Superior temporal gyrus (tissue), 1 donor: ENCODE measurements around the gene RPAIN.
"Not testable (repeated sequence)": the region's sequence is repeated elsewhere in the genome, so short reads cannot be mapped to it uniquely, and the experiment has no call there.

Experiments used
- DNase-seq: peaks from one replicate; pipeline ENCODE4 v3.0.0-alpha.2; 2016; ENCODE audit errors: extremely low spot score

RPAIN gene

DNA sequence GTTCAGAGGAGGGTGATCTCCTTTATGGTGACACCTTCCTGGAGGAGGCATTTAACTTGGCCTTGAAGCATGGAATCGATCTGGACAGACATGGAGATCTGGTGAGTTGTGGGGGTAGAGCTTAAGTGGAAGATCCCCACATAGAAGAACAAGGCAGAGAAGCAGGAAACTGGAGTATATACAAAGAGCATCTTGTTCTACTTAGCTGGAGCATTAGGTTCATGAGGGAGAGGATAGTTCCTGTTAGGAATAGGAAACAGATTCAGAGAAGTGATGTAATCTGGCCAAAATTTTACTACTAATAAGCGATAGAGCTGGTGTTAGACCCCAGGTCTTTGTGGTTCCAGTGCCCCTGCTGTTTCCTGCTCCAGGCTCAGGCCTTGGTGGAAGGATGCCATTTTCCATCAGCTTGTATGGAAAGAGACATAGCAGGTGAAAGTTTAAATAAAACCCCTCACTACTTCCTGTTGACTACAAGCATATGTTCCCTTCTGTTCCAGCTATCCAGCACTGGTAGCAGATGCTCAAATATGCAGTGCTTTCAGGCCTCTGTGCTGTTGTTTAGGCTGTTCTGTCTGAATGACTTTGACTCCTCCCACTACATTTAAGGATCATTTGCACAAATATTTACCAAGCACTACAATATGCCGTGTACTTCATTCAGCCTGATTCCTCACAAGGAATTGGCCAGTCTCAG lies 9.4 kb downstream of the RPAIN start:
- DNase-seq: no peak

DNA sequence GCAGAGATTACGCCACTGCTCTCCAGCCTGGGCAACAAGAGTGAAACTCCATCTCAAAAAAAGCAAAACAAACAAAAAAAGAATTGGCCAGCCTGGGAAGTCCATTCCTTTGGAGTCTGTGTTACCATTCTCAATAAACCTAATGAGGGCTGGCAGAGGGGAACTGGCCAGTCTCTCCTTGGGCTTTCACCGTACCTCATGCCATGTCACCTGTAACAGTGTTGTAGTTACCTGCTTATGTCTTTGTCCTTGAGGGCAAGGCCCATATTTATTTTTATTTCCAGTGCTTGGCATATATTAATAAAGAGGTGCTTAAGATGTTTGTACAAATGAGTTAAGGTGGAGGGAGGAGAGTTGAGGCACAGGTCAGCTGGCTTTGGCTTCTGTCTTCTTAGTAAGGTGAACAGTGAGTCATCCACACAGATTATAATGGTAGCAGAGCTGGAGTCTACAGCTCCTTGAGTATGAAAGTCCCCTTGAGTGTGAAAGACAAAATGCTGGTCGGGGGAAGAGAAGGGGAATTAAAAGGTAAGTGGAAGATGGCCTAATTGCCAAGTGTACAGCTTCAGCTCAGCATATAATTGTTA lies 10.5 kb downstream of the RPAIN start:
- DNase-seq: no peak

DNA sequence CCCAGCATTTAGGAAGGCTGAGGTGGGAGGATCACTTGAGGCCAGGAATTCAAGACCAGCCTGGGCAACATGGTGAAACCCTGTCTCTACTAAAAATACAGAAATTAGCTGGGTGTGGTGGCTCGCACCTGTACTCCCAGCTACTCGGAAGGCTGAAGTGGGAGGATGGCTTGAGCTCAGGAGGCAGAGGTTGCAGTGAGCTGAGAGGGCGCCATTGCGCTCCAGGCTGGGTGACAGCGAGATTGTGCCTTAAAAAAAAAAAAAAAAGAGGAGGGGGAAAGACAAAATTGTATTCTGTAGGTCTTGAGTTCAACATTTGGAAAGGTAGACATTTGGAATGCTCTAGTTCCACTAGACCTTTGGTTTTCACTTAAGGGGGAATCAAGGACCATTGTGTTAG lies 11.3 kb downstream of the RPAIN start:
- DNase-seq: not testable (repeated sequence)

DNA sequence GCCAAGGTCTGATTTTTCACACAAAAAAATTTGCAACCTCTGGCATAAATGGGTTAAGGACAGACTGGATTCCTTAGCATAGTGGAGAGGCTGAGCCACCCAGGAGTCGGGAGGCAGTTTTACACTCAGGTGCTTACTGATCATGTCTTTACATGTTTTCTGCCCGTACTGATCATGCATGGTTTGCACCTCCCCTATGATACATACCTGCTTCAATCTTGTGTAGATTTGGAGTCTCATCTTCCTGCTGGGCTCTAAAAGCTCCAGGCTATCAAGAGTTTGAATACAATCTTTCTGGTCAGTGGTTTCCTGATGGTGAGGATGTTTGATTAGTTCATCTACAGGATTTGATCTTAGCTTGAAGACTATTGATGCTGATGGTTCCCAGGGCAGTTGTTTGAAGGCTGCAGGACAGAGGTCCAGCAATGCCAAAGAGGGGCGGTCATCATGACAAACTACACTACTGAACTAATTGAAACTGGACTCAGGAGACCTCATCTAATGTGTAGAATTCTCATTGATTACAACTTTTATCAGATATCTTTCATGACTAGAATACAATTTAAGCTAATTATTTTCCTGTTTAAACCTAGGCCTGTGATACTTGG lies 12.1 kb downstream of the RPAIN start:
- DNase-seq: no peak

DNA sequence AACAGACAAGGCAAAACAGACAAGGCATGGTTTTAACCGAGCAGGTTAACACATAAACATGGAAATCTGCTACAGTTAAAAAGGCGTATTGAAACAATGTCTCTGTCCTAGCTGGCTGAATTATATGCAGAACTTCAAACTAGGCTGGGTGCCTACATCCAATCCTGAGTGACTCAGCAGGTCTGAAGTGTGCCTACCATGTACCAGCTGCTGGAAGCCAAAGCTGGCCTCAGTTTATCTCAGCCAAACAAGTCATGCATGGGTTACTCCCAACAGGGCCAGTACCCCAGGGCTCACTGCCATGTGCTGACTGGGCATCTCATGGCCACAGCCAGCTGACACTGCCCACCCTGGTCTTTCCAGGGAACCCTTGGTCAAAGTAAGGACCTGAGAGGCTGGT lies 15.0 kb downstream of the RPAIN start:
- DNase-seq: no peak

DNA sequence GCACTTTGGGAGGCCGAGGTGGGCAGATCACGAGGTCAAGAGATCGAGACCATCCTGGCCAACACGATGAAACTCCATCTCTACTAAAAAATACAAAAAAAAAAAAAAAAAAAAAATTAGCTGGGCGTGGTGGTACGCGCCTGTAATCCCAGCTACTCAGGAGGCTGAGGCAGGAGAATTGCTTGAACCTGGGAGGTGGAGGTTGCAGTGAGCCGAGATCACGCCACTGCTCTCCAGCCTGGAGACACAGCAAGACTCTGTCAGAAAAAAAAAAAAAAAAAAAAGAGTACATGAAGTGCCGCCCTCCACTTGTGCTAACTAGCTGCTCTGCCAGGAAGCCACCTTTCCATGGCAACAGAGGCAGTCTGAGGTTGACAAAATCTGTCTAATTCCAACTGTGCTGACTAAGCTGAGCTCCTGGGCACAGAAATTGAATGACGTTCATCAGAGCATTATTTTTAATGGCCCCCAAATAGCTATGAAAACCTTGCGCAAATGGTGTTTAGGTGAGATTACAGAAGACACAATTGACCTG lies 15.9 kb downstream of the RPAIN start:
- not testable (repeated sequence) for DNase-seq

DNA sequence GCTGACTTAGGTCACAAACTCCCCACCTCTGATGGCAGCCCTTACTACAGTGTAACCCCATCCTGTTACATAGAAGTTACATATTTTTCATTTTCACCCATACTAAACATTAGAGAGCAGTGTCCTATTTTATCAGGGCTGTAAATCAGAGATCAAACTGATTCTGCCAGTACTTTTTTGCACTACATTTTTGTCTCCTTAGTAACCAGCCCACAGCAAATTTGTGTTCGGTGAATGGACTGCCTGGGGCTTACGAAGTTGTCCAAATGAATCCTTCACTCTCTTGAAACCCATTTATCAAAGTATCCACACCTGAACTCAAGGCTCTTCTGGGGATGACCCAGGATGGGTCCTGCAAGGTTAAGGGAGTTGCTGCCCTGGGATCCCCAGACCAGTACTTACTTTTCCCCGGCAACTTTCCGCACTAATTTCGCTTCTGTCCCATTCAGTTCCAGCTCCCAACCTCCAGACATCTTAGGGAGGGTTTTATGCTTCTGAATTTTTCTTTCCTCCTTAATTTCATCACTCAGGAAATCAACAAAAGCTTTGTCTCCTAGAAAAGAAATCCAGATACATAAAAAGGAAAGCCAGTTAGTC lies 17.8 kb downstream of the RPAIN start:
- DNase-seq: no peak

DNA sequence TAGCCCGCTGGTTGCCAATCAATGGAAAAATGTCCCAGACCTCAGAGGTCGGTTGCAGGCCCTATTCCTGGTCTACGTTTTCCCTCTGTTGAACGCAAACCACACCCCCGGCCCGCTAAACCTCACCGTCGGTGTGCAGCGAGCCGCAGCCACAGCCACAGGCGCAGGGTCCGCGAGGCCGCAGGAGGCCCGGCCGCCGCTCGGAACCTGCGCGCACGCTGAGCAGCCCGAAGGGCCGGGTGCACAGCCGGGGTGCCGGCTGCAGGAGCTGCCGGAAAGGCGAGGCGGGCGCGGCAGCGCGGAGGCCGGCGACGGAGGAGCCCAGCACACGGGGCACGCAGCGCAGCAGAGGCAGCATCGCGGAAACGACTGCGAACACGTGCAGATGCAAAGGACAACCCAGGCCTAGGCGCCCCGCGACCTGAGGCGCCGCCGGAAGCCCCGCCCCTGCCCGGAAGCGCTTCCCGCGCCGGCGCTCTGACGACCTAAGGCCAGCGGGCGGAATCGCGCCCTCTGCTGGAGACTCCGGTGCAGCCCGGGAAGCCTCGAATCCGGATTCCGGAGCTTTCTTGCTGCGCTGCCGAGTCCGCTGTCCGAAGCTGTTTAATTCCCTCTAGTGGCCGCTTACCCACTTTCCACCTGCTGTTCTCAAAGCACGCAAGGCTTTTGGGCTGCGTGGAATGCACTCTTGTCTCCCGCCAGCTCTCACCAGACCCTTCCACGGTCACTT lies 18.9 kb downstream of the RPAIN start, which contains the start of gene C1QBP:
TSS of gene C1QBP (minus strand) at position 440 of the 730 bp plus-strand sequence. CDS start at position 358, 82 bp downstream.
- DNase-seq: peak; percentile 96

DNA sequence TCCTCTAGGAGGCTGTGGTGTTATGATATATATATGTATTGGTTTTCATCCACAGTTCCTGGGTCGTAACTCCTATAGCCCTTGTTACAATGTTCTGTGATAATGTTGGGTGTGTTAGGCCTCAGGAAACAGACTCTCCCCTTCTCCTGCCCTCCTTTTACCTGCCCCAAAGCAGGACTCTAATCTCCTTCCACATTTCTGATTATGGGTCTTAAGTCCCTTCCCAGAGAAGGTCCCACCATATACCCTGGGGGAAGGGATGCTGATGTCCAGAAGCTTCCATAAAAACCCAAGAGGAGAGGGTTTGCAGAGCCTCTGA lies 19.4 kb downstream of the RPAIN start:
- DNase-seq: no peak

DNA sequence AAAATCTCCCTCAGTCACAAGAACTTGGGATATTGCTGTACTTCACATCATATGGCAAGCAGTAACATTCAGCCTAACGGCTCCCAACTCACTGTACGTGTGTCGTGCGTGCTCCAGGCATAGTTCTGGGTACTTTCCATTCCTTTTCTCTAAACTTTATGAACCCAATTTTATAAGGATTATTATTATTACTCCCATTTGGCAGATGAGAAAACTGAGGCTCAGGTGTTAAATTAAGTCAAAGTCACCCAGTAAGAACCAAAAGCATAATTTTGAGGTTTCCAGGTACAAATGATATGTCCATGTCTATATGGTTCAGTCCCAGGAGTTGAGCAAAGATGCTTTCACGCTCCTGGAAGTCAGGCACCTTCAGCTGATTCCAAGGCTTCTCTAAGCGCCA lies 23.7 kb downstream of the RPAIN start:
- DNase-seq: no peak

DNA sequence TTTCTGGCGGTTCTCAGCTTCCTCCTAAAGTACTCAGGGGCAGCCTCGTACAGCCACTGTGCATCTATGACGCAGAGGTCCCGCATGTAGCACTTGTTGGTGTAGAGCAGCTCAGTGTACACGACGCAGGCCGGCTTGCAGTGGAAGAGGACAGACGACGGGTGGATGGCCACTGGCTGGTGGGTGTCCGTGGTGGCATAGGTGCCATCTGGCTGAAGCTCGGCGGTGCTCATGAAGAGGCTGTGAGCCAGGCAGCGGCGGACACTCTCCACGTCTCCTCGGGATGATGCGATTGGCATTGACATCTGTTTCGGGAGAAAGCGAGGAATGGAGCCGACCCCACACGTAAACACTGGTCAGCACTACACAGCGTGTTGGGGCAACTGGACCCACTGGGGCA lies 24.2 kb downstream of the RPAIN start:
- DNase-seq: no peak

DNA sequence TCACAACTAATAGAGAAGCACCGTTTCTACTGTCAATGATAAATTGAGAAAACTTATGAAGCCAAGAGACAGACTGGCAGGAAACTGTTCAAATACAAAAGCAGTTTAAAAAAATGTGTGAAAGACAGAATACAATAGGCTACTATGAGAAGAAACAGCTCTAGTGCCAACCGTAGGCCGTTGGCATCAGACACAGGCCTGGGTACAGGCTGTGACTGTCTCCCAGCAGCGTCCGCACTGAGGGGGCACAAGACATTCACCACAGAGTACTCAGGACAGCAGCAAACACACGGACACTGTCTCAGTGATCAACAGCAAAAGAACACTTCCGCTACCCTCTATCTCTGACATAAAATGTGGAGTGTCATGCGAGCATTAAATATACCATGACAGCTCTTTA lies 26.8 kb downstream of the RPAIN start:
- peak; percentile 94 for DNase-seq

DNA sequence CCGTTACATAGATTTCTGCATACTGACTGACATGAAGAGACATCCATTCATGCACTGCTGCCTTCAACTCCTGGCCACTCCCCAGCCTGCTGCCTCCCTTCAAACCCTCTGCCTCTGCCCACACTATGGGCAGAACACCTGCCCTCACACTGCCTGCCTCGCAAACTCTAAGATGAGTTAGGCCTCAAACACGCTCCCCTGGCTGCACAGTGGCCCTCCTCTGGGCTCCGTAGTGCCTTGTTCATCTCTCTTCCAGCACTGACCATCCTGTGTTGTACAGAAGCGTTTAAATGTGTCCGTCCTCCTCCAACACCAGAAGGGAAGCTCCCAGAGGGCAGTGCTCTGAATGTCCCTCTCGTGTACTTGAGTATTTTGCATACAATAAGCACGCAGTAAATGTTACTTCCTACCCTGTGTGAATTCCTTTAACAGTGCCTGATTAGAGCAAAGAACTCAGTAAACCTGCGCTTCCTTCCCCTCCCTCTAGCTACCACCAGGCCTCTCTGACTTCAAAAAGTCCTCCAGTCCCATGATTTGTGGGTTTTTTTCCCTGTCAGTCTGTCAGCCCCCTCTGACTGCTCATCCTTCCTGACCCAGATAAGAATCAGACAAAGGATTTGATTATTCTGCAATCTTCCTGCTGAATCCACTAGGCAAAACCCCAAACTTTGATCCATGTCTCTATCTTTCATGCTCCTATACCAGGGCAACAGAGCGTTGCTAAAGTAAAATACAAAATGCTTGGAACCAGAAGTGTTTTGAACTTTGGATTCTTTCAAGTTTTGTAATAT lies 44.9 kb downstream of the RPAIN start:
- no peak for DNase-seq

DNA sequence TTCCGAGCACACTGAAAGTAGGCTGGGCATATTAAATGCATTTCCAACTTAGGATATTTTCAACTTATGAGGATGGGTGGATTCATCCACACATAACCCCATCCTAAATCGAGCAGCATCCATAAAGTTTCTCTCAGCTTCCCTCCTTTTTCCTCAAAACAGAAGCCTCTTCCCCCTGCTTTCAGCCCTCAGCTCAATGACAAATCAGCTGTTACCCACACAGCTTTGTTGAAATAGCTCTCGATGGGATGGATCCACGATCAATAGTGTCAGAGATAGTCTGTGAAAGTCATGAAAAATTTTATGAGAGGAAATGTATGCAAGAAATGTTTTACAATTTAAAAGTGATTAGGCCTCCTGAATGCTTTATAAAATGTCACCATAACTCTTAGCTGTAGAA lies 46.3 kb downstream of the RPAIN start:
- no peak for DNase-seq

DNA sequence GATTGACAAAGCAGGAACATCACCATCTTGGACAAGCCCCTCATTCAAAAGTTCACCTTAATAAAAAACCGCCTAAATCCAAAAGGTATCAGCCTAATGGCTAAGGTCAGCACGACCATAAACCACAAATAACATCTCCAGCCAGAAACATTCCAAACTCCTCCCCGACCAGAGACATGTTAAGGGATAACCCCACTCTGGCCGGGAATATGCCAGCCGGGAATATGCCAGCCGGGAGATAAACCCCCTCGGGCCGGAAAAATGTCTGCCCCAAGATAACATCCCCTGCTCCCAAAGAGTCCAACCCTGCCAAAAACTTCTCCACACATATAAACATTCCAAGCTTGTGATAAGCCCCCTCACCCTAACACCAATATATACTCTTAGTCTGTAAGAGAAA lies 47.4 kb downstream of the RPAIN start:
- no peak for DNase-seq

DNA sequence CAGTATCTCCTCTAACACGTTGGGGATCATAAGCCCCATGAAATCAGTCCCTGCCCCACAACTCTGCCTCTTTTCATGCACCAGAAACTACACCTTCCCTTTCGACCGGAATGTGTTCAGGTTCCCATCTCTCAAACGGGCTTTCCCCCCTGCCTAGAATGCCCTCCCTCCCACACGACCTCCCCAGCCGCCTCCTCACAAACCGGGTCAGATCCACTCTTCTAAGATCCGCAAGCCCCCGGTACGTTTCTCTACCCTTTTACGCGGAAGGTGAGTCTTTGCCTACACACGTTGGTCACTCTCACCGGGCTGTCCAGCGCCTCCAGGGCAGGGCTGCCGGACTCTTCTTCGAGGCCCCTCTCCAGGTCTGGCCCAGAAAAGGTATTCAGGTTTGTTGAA lies 48.1 kb downstream of the RPAIN start:
- no peak for DNase-seq

DNA sequence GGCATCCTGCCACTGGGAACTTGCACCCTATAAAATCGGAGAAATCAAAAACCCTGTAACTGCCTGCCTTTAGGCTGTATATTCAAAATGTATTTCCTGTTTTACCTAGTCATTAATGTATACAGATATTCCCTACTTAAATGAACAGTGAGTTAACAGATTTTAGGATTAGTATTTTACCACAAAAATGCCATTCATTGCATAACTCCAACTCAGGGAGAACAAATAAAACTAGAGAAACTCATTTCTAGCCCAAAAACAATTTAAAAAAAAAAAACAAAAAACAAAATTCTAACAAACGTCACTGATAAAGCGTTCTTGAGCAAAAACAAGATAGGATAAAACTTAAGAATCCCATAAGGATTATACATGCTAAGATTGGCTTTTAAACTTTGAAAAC lies 52.5 kb downstream of the RPAIN start:
- DNase-seq: no peak

DNA sequence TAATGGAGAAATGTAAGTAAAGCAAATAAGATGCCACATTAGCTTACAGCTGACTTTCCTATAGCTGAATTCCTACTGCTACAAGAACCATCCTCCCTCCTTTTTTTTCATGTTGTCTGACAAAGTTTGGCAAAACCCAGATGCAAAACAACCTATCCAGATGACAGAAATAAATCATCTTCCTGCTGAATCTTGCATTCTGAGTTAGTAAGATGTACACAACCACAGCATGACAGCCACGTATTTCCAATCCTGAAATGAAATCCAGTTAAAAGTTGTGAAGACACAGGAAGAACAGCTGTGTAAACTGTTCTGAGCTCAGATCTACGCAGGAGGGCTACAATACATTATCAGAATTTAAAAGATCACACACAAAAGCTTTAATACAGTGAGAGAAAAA lies 53.9 kb downstream of the RPAIN start:
- no peak for DNase-seq

DNA sequence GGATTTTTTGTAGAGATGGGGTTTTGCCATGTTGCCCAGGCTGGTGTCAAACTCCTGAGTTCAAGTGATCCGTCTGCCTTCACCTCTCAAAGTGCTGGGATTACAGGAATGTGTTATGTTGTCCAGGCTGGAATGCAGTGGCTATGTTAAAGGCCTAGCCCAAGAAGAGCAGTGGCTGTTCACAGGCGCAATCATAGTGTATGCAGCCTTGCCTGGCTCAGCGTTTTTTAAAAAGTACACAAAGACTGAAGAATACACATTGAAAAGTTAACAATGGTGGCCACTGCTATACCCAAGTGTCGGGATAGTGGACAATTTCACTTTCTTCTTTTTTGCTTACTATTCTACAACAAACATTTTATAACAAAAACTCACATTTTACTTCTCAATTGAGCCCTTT lies 59.0 kb downstream of the RPAIN start:
- DNase-seq: no peak

DNA sequence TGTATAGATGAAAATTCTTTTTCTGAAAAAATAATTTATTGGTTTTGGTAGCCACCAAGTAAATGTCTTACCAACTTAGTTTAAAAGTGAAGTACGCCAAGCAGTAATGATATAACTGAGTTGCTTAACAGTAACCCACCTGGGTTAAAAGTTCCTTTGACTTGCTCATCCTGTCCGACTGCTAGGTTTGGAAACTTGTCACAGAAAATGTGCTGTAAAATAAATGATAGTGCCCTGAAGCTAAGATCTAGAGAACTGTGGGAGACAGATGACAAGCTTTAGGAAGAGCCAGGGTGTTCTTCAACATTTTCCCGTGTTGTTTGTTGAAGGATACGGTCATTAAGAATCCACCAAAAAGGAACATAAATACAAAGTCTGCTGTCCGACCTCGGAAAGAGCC lies 61.0 kb downstream of the RPAIN start:
- no peak for DNase-seq

DNA sequence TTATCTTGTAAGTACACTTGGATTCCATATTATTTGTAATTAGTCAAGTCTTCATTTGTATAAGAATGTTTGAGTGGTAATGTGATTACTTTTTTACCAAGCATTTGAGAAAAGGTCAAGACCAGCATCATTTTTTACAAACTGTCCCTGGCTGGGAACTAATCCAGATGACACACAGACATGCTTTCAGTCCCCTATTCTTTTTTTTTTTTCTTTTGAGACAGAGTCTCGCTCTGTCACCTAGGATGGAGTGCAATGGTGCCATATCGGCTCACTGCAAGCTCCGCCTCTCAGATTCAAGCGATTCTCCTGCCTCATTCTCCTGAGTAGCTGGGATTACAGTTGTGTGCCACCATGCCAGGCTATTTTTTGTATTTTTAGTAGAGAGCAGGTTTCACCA lies 61.5 kb downstream of the RPAIN start:
- DNase-seq: no peak
